ENCODE measurements around the gene HOTAIR.

Gene HOTAIR

DNA sequence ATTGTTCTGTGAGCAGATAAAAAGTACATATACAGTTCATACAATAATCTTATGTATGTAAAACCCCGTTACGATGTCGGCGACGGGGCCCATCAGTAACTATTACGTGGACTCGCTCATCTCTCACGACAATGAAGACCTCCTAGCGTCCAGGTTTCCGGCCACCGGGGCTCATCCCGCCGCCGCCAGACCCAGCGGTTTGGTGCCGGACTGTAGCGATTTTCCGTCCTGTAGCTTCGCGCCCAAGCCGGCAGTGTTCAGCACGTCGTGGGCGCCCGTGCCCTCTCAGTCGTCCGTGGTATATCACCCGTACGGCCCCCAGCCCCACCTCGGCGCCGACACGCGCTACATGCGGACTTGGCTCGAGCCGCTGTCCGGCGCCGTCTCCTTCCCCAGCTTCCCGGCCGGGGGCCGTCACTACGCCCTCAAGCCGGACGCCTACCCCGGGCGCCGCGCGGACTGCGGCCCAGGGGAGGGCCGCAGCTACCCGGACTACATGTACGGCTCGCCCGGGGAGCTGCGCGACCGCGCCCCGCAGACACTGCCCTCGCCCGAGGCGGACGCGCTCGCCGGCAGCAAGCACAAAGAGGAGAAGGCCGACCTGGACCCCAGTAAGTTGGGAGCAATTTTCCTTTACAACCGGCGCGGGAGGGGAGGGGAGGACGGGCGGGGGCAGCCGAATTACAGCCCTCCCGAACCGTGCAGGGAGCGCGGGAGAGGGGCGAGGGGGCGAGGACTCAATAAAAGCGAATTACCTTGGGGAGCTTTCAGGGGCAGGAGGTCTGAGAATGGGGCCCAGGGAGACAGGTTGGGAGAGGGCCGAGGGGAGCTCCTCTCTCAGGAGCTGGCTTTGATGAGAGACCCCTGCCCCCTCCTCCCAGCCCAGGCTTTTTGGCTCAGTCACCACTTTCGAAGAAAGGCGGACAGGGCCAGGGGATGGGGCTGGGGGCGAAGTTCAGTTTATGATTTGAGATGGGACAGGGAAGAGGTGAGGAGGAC, 25.7 kb upstream of the HOTAIR start, which contains the start of gene HOXC9:
Gene HOXC9 (plus strand): TSS at position 46 of the 999 bp plus-strand sequence. CDS start 28 bp downstream, at position 74.
- no peak for DNase-seq (ENCODE audit: low read depth in 2 of 2)

DNA sequence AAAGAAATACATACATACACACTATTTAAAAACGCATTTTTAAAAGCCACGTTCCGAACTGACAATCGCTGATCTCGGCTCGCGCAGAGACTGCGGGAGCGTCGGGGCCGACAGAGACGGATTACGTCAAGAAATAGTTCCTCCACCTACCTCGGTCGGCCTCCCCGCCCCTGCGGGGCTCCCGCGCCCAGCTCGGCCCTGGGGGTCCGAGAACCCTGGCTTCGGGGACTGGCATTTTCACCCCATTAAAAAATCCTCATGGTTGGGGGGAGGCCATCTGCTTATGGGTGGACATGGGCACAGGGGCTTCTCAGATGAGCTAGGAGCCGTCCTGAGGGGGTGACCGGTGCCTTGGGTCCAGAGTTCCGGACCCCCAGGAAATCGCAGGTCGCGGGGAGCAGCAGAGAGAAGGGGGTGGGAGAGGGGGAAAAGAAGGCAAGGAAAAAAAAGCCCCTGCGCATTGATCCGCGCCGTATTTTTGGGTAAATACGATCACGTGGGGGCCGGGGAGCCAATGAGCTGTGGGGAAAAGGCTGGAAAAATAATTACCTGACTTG, 24.9 kb upstream of the HOTAIR start:
- no peak for DNase-seq (ENCODE audit: low read depth in 2 of 2)

DNA sequence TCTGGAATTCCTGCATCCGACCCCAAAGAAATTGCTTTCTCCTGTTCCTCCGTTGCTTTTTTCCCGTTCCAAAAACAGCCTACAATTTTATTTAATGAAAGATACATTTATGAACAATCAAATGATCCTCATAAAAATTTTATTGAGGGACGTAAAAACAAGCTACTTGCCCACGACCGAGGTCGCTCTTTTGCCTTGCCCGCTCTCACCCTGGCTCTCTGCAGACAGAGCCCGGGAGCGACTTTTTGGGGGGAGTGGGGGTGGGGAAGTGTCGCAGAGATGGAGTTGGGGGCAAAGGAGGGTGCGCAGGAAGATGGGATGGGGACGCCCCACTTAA, 24.1 kb upstream of the HOTAIR start:
- no peak for DNase-seq (ENCODE audit: low read depth in 2 of 2)

DNA sequence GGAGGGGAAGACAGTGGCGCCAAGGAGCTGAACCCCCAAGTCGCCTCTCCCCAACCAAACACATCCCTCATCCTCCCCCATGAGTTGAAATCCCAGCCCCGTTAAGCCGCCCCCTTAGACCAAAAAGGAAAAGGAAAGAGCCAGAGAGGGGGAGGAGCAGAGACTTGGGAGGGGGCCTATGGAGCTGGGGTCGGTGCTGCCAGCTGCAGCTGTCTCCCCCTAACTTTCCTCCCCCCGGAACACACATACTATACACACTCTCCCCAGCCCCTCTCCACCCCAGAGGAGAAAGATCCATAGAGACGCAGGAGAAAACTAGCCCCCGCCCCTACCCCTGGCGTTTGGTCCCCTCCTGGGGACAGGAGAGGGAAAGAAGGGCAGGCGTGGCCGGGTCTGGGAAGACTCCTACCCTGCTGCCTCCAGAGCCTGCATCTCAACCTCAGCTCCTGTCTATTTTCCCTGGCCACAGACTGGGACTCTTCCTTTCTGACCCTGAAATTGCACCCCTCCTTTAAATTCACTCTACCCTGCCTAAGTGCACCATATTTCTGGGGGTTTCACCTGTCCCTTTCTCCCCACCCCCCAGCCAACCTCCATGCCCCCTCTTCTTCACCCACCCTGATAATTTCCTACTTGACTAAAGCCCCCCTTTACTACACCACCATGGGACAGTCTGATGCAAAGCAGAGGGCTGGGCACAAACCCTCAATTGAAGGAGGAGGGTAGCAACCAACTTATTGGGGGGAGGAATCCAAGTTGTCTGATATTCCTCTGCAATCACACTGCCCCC, 23.6 kb upstream of the HOTAIR start:
- no peak for DNase-seq (ENCODE audit: low read depth in 2 of 2)

DNA sequence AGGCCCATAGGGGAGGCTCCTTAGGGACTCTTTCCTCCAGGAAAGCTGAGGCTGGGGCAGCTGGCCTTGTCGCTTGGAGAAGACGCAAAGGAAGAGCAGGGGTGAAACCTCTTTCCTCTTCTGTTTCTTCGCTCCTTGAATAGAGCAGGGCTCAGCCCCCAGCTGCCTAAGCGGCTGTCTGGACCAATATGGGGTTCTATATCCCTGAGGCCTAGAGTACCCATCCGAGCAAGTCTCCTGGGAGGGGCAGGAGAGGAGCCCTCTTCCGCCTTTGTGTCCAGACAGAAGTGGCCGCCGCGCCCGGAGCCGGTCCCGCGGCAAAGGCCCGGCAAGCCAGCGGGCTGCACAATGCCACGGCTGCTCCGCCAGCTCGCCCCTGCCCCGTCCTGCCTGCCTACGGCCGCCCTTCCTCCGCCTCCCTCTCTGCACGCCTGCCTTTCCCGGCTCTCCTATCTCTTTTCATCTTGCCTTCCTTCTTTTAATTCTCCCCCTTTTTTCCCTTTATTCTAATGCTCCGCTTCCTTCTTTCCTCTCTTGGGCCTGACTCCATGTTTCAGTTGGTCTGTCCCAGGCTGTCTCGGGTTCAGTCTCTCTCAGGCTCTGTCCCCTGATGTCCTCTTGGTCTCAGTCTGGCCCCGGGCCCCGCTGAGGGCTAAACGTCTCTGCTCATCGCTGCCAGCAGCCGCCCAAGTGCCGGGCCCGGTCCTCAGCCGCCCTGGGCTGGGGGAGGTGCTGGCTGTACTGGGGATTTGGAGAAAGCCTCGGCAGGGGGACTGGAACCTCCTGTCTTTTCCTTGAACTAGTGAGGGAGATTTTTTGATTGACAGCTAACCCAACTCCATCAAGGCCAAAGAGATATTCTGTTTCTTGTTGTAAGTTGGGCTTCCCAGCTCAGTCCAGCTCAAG, 22.7 kb upstream of the HOTAIR start:
- DNase-seq (ENCODE audit: low read depth in 2 of 2), result no peak

DNA sequence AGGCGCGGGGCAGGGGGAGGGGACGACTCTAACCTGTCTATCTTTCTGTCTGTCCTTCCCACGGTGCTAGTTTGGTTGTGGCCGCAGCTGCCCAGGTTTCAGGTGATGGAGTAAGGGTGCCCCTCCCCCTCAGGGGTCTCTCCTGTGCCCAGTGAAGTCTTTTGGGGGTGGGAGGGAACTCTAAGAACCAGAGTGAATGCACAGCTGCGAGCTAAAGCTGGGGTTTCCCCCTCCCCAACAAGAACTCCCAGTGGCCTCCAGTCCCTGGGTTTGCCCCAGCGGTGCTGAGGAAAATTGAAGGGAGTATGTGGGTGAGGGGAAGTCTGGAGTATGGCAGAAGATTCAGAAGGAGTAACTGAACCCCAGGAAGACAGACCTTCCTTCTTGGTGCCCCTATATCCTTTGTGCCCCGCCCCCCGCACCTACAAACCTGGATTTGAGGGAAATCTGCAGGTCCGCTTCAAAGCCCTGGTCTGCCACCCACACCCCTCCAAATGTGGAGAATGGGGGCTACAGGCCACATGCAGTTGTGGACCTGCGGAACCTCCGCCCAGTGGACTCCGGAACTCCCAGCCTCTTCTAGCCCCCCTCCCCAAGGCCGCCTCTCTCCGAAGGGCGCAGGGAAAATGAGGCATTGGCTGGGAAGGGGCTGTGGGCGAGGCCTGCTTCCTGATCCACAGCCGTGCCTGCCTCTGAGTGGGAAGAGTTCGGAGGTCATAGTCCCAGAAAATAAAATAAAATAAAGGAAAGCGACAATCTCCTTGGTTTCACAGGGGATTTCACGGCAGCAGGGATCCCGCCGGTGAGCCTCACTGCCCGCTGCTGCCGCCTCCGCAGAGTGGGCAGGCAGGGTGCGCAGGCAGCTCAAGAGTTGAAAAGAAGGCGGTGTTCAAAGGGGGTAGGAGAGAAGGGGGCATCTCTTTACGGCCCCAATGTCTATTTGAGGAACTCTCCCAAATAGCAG, 21.8 kb upstream of the HOTAIR start:
- no peak for DNase-seq (ENCODE audit: low read depth in 2 of 2)

DNA sequence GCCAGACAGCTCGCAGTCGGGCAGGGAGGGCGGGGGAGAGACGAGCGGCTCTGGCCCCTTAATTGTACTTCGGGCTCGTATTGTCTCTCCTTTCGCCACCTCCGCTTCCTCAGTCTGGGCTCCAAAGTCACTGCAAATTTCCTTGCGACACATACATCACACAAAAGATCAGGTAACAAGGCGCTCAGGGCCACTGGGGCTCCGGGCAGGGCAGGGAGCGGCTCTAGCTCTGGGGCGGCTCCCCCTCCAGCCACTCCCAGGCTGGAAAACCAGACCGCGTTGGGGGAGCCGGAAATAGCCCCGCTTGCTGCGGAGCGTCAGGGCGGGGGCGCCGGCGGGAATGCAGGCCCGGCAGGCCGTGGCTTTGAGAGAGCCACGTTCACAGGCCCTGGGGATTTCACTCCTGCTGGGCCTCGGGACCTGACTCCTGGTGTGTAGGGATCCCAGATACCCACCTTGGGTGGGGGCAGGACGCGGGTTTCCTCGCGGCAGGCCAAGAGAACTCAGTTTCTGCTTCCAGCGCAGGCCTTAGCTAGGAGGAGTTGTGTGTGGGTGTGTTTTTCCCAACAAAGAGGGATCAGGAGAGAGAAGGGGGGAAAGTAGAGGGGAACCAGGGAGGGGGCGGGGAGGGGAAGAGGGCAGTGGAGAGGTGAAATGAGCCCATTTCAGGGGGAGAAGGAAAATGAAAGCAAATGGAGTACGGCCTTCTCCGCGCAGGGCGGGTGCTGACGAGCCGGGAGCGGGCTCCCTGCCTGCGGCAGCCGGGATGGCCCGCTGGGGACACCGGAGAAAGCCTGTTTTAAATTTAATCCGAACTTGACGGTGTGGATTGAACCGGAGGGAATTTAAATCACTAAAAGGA, 20.9 kb upstream of the HOTAIR start:
- no peak for DNase-seq (ENCODE audit: low read depth in 2 of 2)

DNA sequence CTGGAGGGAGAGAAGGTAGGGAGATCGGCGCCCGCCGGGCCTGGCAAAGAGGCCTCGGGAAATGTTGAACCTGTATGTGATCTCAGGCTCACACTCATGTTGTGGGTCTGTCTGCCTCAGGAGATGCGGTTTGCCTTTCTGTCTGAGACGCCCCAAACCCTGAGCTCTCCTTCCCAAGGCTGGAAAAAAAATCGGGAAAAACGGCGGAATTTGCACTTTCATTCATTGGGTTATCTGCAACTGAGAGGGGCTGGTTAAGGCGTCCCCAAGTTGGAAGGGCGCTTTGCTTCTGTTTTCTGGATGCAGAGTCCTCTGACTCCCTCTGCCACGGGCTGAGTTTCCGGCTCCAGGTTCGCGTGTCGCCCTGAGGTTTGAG, 20.2 kb upstream of the HOTAIR start:
- no peak for DNase-seq (ENCODE audit: low read depth in 2 of 2)

DNA sequence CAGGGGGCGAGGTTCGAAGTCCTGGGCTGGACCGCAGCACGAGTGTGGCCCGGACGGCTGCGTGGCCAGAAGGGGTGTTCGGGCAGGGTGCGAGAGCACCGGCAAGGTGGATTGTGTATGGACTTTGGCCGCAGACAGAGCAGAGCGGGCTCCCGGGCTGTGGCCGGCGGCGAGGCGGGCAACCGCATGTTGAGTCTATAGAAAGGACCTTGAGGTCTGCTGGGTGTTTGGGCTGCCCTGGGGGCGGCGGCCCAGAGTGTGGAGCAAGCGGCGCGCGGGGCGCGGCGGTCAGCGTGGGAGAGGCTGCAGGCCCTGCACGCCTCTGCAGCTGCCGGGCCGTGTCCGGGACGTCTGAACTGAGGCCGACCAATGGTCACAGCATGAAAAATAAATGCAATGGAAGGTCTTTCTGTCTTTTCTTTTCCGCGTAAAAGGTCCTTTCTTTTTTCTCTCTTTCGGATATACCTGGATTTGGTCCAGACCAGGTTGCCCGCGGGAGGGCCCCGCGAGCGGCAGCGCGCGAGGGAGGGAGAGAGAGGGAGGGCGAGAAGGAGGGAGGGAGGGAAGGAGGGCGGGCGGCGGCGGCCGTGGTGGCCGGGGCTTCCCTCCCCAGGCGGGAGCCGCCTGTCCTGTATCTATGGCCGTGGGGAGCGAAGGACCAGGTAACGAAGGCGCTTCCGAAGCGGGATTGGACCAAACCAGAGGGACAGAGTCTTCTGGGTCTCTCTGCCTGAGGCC, 19.7 kb upstream of the HOTAIR start:
- no peak for DNase-seq (ENCODE audit: low read depth in 2 of 2)

DNA sequence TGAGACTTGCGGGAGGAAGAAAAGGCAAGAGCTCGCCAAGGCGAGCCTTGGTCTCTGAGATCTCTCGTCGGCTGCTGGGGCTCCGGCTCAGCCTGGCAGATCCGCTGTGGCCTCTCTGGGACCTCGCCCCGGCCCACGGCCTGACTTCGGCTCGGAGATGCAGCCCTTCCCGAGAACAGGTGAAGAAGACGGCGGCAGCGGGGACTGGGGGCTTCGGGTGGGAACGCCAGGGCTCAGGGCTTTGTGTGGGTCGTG, 19.2 kb upstream of the HOTAIR start:
- DNase-seq (ENCODE audit: low read depth in 2 of 2), result no peak

DNA sequence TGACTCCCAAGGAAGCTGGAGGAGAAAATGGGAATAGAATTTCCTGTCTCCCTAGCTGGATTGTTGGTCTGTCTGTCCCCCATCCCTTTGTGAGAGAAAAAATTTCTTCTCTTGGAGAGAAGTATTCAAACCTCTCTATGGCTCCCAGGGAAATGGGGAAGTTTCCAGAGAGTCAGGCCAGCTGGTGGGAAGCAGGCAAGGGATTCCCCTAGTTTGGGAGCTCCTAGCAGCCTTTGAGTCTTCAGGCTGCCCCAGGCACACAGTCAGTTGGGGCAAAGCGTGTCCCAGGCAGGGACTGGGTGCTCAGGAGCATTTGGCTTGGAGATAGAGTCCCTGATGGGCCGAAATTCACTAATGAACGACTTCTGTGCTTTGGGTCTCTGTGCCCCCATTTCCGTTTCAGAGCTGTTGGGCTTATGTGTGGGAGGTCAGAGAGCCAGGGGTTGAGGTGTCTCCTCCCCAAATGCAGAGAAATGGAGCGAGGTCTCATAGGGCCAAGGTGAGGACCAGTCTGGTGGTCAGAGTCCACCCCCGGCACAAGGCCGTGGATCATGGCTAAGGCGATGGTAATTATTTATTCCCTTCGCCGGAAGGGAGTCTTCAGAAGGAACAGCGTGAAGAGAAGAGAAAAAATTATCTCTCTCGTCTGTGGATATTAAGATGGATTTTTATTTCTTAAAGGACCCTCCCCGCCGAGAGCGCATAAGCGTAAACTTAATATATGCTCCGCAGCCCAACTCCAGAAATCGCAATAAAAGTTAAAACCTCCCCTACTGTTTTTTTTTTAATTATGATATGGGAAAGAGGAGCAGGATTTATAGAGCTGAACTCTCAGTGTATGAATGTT, 18.6 kb upstream of the HOTAIR start:
- no peak for DNase-seq (ENCODE audit: low read depth in 2 of 2)

DNA sequence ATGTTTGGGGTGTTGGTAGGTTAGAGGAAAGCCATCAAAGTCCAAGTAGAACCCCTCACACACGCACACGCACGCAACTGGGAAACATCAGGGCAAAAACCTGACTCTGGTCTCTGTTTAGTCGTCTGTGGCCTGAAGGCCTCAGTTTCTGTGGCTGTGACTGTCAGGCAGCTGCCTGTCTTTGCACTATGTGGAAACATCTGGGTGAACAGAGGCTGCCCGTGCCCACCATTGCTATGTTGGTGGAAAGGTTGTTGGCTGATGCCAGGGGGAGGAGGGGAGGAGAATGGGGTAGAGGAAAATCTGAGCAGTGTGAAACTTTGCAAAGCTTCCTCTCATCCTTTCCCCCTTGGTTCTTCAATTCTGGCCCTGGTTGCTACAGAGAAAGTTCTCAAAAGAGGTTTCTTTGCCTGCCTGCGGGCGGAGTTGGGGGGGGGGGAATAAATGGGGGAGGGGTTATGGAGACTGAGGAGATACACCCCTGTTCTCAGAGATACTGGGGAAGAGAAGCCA, 17.7 kb upstream of the HOTAIR start:
- no peak for DNase-seq (ENCODE audit: low read depth in 2 of 2)

DNA sequence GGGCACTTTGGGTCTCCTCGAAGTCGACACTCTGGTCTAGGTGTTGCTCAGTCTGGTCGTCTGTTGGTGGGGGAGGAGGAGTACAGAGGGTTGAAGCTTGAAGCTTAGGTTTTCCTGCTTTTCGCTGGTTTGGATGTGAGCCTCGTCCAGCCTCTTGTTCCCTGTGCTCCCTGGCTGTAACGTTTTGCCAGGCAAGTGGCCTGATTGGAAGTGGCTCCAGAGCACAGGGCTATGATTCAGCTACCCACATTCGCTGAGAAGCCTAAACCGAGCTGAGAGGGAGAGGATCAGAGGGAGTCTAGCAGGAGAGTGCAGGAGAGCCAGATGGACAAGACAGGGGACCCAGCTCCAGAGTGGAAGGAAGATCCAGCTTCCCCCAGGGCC, 16.3 kb upstream of the HOTAIR start:
- DNase-seq (ENCODE audit: low read depth in 2 of 2), result no peak

DNA sequence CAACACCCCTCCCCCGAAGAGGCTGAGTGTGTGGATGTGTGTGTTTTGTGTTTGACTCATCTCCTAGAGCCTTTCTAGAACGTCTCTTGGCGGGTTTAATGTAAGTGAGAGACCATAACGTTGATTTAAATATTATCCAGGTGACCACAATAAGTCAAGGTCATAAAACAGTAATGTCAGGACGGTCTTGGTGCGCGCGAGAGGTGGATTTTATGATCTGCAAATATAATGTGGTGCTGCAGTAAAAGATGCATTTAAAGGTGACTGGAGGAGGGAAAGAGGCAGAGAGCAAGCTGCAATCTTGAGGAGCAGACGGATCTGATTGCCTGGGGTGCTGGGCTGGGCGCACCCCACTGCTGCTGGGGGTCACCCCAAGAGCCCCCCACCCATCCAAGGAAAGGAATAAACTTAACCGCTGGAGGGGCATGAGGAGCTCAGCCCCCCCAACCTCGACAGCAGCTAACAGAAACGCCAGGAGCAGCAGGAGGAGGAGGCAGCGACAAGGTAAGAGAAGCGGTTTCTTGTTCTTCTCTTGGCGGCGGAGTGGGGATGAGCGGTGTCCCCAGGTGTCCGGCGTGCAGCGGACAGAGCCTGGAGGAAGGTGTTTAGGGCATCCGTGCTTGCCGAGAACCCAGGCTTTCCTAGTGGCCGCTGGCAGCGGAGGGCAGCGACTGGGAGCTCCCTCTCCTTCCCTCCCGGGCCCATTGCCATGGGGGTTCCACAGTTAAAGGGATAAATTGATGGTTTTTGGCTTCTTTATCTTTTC, 15.7 kb upstream of the HOTAIR start:
- DNase-seq (ENCODE audit: low read depth in 2 of 2), result no peak

DNA sequence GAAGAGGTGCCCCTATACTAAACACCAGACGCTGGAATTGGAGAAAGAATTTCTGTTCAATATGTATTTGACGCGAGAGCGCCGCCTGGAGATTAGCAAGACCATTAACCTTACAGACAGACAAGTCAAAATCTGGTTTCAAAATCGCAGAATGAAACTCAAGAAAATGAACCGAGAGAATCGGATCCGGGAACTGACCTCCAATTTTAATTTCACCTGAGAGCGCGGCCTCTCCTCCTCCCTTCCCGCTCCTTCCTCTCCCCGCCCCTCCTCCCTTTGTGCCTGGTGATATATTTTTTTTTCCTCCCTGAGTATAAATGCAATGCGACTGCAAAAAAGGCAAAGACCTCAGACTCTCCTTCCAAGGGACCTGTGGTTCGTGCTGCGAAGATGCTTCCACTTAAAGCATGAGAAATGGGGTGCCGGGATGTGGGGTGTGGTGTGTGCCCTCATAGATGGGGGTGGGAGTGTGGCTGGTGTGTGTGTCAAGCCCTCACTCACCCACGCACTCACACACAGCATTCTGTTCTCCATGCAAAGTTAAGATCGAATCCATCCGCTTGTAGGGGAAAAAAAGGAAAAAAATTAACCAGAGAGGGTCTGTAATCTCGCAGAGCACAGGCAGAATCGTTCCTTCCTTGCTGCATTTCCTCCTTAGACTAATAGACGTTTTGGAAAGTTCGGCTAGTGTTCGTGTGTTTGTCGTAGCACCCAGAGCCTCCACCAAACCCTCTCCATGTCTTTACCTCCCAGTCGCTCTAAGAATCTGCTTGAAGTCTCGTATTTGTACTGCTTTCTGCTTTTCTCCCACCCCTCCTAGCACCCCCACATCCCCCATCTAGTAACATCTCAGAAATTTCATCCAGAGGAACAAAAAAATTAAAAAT, 14.7 kb upstream of the HOTAIR start:
- DNase-seq (ENCODE audit: low read depth in 2 of 2), result no peak
